Fibroblast of the aortic adventitia (primary cell): ENCODE results near the gene C1QTNF12. TPM values are rescaled to one million over a fixed set of nuclear protein-coding genes. Genes with fewer than 3 reads are reported as not detected.
"Not testable (repeated sequence)": the region's sequence is repeated elsewhere in the genome, so short reads cannot be mapped to it uniquely, and the experiment has no call there.

Experiments
- DNase-seq: peaks from one replicate; pipeline ENCODE4 v3.0.0-alpha.2; 2010; ENCODE audit warnings: low read depth
- H3K4me3 ChIP-seq: 2 replicates; pipeline ENCODE4 v1.5.1; 2011; ENCODE audit warnings: low read depth, mild to moderate bottlenecking, control low read depth, low read length, moderate library complexity
- CTCF ChIP-seq: IDR thresholded peaks from 2 replicates; pipeline ENCODE4 v1.5.1; 2011; ENCODE audit warnings: mild to moderate bottlenecking, low read length, control low read depth, inconsistent platforms; ENCODE audit not compliant: insufficient read depth
- small RNA-seq: library from RNA; depleted of rRNA; stranded (forward); fragments of <200 nt; gene quantifications from one replicate; pipeline ENCODE3, GENCODE V24; 2012
- total RNA-seq: library from RNA; depleted of rRNA; stranded (reverse); fragments of >200 nt; gene quantifications from 2 replicates; pipeline ENCODE4 v1.2.3, GENCODE V29; 2012; ENCODE audit warnings: low replicate concordance

The C1QTNF12 gene
- total RNA-seq, 1 donor = 1.4 TPM

DNA sequence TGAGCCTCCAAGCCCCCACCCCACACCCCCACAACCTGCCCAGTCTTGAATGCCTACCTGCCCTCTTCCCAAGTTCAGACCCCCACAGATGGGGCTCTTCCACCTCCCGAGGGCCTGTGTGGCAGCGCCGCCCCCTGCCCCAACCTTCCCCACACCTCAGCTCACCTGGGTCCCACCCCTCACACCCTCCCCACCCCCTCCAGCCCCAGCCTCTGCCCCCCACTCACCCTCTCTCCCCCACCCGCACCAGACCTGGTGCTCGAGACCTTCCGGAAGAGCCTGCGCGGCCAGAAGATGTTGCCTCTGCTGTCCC lies 49.4 kb downstream of the C1QTNF12 start:
- DNase-seq = no peak
- no peak overlapping the region for H3K4me3 ChIP-seq
- no peak for TF ChIP-seq CTCF

GRCh38 chr1:1196431-1197187 lies 49.9 kb downstream of the C1QTNF12 start:
- TF ChIP-seq CTCF = no peak
- H3K4me3 ChIP-seq = no peak overlapping the region
- no peak for DNase-seq

DNA sequence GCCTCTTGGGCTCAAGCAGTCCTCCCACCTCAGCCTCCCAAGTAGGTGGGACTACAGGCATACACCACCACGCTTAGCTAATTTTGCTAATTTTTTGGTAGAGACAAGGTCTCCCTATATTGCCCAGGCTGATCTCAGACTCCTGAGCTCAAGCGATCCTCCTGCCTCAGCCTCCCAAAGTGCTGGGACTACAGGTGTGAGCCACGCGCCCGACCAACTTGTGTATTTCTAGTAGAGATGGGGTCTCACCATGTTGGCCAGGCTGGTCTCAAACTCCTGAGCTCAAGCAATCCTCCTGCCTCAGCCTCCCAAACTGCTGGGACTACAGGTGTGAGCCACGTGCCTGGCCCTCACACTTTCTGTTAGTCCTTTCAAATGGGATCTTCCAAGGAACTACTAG lies 50.8 kb downstream of the C1QTNF12 start:
- DNase-seq, H3K4me3 ChIP-seq: not testable (repeated sequence)

DNA sequence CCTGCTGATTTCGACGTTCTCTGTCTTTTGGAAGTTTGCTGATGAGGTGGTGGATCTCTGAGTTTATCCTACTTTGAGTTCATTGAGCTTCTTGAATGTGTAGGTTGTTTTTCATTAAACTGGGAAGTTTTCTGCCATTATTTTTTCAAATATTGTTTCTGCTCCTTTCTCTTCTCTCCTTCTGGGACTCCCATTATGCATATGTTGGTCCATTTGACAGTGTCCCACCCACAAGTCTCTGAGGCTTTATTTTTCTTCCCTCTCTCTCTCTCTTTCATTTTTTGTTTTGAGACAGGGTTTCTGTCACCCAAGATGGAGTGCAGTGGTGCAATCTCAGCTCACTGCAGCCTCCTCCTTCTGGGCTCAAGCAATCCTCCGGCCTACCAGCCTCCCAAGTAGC lies 51.8 kb downstream of the C1QTNF12 start:
- H3K4me3 ChIP-seq = no peak overlapping the region
- DNase-seq = no peak
- no peak for TF ChIP-seq CTCF

Small RNA genes within 50 kb of the gene (small RNA-seq; reads per million reads assigned to genes)
- gene MIR6726 = not detected

Other genes starting within 250 kb of the C1QTNF12 start
- 0.36 and 0.82 TPM in 2 replicates for gene HES4, start 246.6 kb downstream of the C1QTNF12 start, total RNA-seq
- 34.7 and 39.6 TPM in 2 replicates for gene ISG15, start 233.2 kb downstream of the C1QTNF12 start, total RNA-seq
- 7.9 and 85.7 TPM in 2 replicates for gene AGRN, start 226.6 kb downstream of the C1QTNF12 start, total RNA-seq
- not detected in 2 replicates for gene RNF223, start 172.4 kb downstream of the C1QTNF12 start, total RNA-seq
- gene C1orf159, start 130.6 kb downstream of the C1QTNF12 start, total RNA-seq = 6.1 and 7.7 TPM in 2 replicates
- gene TTLL10, start 72.8 kb downstream of the C1QTNF12 start, total RNA-seq = not detected in 2 replicates
- gene TNFRSF18, start 40.1 kb downstream of the C1QTNF12 start, total RNA-seq = not detected in 2 replicates
- 0.65 TPM in 1 of 2 replicates, not detected in the other for gene TNFRSF4, start 32.6 kb downstream of the C1QTNF12 start, total RNA-seq
- gene SDF4, start 14.7 kb downstream of the C1QTNF12 start, total RNA-seq = 91.6 and 126 TPM in 2 replicates
- 24.7 and 37.1 TPM in 2 replicates for gene B3GALT6, start 14.5 kb downstream of the C1QTNF12 start, total RNA-seq
- 19.9 and 35.3 TPM in 2 replicates for gene UBE2J2, start 27.1 kb upstream of the C1QTNF12 start, total RNA-seq
- 0.54 and 0.74 TPM in 2 replicates for gene SCNN1D, start 33.7 kb upstream of the C1QTNF12 start, total RNA-seq
- gene ACAP3, start 61.2 kb upstream of the C1QTNF12 start, total RNA-seq = 43.2 and 106 TPM in 2 replicates
- 21.3 and 25.9 TPM in 2 replicates for gene PUSL1, start 61.9 kb upstream of the C1QTNF12 start, total RNA-seq
- 35.0 and 53.1 TPM in 2 replicates for gene INTS11, start 77.9 kb upstream of the C1QTNF12 start, total RNA-seq
- 9.4 and 17.7 TPM in 2 replicates for gene CPTP, start 78.1 kb upstream of the C1QTNF12 start, total RNA-seq
- 0.09 and 0.57 TPM in 2 replicates for gene TAS1R3, start 84.6 kb upstream of the C1QTNF12 start, total RNA-seq
- 31.3 and 89.0 TPM in 2 replicates for gene DVL1, start 102.7 kb upstream of the C1QTNF12 start, total RNA-seq
- gene MXRA8, start 111.8 kb upstream of the C1QTNF12 start, total RNA-seq = 367 and 605 TPM in 2 replicates
- 71.1 and 82.0 TPM in 2 replicates for gene AURKAIP1, start 128.5 kb upstream of the C1QTNF12 start, total RNA-seq
- gene CCNL2, start 152.6 kb upstream of the C1QTNF12 start, total RNA-seq = 102 and 133 TPM in 2 replicates
- 104 and 123 TPM in 2 replicates for gene MRPL20, start 160.6 kb upstream of the C1QTNF12 start, total RNA-seq
- gene ANKRD65, start 174.6 kb upstream of the C1QTNF12 start, total RNA-seq = 1.7 and 2.4 TPM in 2 replicates
- 1.8 and 2.9 TPM in 2 replicates for gene VWA1, start 189.0 kb upstream of the C1QTNF12 start, total RNA-seq
- gene ATAD3C, start 203.0 kb upstream of the C1QTNF12 start, total RNA-seq = under 0.01 TPM in 1 of 2 replicates, not detected in the other
- 5.2 and 15.7 TPM in 2 replicates for gene ATAD3B, start 225.0 kb upstream of the C1QTNF12 start, total RNA-seq